Ovary (tissue), 3 donors: Measurements from ENCODE around the gene DAP.

Source experiments
- CTCF ChIP-seq, 3 donors: fragments of 450-650 bp in 2 of 3; fragments of 200-600 bp in 1 of 3; IDR thresholded peaks; one replicate each; pipeline versions ENCODE4 v1.5.1 to v1.8.0; 2016 to 2022; ENCODE audit warnings: antibody characterized with exemption in 3 of 3, mild to moderate bottlenecking in 1 of 3
- EP300 ChIP-seq: sonication (generic); formaldehyde crosslinking; IDR thresholded peaks from one replicate; pipeline ENCODE4 v1.6.1; 2017; ENCODE audit warnings: antibody characterized with exemption
- POLR2A ChIP-seq: fragments of 450-650 bp; IDR thresholded peaks from one replicate; pipeline ENCODE4 v1.6.1; 2017; ENCODE audit warnings: antibody characterized with exemption, mild to moderate bottlenecking, moderate library complexity
- donor health status: DM: no; HTN: no; CAD: no.

GRCh38 chr5:10668697-10669096 is 92.3 kb downstream of the DAP start:
- TF ChIP-seq EP300 (no peak), CTCF (IDR thresholded peaks at IDR 0.05) (no peak), POLR2A (no peak)
